HG03575 (cell line): Measurements from ENCODE around the gene FAM163B.

Experiments used
- ATAC-seq: cut with Tn5 transposase; IDR thresholded peaks from one replicate; pipeline ENCODE4 v1.9.1; 2021; ENCODE audit not compliant: unreplicated experiment, insufficient number of reproducible peaks, low FRiP score; ENCODE audit errors: extremely low read depth

Gene FAM163B

DNA sequence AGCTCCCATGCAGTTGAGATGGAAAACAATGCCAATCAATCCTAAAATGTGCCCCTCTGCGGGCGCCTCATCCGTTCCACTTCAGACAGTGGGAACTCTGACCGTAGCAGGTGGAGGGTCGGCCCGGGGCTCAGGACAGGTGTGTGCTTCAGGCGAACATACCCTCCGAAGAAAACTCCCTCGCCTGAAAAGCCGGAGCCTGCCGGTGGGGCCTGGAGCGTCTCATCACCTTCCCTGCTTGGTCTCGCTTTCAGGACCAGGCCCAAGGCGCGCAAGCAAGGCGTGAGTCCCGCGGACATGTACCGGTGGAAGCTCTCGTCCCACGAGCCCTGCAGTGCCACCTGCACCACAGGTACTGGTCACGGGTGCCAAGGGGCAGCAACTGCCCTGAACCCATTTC, 48.2 kb downstream of the FAM163B start:
- ATAC-seq, result no peak

DNA sequence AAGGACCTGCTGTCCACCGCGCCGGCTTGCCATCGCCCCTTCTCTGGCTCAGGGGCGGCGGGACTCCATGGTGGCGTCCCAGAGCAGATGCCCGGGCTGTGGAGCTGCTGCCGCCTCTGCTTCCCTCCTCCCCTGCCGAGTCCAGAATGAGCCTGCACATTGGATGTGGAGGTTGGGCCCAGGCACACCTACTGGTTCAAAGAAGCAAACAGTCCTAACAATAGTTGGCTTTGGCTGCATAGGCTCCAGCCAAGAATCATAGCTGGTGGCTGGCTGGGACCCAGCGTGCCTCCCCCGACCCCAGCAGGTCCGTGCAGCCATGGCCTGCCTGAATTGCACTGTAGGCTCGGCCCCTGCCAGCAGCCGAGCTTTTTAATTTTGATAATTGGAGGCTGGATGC, 48.9 kb downstream of the FAM163B start:
- ATAC-seq, result no peak

DNA sequence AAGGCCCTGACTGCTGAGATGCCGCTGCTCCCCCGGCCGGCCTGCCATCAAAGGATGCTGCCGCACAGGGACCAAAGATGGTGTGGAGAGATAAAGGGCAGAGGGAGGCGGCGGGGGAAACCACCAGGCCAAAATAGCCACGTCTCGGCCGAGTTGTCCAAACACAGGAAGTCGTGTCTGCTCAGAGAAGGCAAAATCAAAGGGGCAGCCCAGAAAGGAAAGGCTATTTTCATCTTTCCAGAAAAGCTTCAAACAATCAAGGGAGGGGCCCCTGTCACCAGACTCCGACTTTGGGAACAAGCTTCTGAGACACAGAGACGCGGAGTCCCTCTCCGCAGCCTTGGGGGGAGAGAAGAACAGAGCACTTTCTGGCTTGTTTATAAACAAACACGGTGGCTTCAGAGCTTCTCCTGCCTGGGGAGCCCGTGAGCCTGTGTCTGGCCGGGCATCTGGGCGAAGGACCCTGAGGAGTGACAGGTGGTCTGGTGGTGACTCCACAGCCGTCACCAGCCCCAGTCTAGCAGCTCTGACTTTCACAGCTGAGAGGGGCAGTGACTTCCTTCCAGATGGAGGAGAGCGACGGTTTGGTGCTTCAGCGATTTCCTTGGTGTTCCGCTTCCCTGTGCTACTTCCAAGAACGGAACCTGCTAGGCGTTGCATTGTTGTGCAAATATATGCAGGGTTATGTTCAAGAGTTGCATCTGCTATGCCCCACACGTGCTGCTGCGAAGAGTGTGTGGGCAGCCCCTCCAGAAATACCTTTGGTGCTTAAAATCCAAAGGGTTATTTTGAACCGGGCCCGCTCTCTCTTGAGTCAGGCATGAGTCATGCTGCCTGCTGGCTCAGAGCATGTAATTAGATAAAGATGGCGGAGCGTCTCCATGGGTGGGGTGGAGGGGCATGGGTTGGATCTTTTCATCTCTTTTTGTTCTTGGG, 50.7 kb downstream of the FAM163B start:
- ATAC-seq, result no peak

DNA sequence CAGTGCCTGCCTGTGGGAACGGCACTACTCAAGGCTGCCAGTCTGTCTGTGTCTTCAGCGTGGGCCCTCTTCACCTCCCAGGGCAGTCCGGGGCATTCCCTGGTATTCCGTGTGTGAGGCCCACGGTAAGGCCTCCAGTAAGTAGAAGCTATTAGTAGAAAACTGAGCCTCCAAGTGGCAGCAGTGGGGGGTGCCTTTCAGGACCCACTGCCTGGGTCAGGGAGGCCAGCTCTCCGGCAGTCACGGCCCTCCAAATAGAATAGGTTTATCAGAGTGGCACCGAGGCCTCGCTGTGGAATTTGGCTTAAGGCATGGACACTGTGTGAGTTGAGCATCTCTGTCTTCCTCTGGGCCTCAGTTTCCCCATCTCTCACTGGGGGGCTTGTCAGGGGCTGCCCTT, 51.6 kb downstream of the FAM163B start:
- no peak for ATAC-seq

DNA sequence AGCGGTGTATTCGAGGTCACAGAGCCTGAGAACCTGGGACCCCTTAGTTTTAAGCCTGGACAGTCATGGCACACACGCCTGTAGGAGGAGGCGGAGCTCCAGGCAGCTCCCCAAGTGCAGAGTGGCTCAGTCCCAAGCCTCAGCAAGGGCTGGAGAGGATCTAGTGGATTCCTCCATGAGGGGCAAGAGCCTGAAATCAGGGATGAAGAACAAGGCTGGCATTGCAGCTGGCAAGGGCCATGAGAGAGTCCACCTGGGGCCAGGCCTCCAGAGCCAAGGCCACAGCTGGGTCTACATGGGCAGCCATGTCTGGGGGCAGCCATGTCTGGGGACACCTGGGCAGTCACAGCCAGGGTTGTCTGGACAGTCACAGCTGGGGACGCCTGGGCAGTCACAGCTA, 52.8 kb downstream of the FAM163B start:
- ATAC-seq, result no peak

DNA sequence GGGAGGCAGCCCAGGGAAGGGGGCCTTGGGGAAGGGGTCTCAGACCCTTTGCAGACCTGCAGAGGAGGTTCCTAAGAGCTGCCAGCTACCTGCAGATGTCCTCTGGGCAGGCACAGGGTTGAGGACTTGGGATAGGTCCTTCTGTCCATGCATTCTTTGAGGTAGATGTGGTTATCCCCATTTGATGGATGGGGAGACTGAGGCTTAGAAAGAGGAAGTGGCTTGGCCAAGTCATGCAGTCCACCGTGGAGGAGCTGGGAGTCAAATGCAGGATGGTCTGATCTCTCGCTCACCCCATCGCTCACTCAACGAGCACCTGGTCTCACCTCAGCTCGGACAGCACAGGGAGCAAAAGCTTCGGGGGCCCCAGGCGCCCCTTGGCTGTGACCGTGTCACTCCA, 54.5 kb downstream of the FAM163B start:
- no peak for ATAC-seq

DNA sequence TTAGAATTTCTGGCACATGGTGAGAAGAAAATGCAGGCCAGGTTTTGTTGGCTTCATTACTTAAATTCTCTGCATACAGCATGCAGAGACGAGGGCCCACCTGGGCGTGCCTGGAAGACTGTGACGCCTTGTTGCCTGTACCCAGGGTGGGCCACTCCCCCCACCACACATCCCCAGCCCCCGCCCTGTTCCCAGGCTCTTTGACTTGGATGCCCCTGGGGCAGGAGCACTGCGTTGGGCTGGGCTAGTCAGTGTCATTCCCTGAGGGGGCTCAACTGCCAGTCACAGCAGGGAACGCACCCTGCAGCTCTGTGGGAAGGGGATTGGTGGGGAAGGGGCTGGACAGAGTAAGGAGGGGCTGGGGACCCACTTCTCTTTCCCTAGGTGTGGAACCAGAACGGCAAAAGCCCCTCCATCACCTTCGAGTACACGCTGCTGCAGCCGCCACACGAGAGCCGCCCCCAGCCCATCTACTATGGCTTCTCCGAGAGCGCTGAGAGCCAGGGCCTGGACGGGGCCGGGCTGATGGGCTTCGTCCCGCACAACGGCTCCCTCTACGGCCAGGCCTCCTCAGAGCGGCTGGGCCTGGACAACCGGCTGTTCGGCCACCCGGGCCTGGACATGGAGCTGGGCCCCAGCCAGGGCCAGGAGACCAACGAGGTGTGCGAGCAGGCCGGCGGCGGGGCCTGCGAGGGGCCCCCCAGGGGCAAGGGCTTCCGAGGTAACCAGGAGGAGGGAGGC, 55.0 kb downstream of the FAM163B start:
- no peak for ATAC-seq

DNA sequence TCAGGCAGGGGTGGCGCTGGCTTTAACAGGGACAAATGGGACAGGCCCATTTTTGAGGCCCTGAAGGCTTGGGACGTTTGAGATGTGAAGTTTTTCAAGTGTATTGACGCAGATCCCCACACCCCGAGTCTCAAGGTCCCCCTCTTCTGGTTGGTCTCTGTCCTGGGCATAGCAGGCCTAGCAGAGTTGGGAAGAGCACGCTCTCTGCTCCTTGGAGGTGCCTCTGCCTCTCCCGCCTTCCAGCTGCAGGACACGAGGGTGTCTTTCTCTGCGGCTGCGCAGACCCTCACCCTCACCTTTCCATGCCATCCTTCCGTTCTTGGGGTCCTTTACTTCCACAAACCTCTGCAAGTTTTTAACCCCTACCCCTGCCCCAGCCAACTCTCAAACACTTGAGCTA, 56.1 kb downstream of the FAM163B start:
- ATAC-seq, result no peak

DNA sequence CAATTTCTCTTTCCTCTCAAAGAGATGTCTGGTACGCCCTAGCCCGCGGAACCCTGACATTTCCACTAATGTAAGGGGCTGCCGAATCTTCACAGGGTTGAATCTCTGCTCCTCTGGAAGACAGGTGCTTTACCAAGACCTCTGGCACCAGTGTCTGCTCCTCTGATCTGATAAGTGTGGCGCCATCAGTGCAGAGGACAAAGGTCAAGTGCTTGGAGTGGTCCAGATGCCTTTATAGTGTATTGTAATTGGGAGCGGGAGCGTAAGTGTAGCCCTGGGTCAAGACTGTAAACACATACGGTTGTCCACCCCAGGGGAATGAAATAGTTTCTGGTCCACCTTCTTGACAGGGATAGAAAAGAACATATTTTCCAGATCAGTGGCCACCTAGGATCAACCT, 57.0 kb downstream of the FAM163B start:
- no peak for ATAC-seq

DNA sequence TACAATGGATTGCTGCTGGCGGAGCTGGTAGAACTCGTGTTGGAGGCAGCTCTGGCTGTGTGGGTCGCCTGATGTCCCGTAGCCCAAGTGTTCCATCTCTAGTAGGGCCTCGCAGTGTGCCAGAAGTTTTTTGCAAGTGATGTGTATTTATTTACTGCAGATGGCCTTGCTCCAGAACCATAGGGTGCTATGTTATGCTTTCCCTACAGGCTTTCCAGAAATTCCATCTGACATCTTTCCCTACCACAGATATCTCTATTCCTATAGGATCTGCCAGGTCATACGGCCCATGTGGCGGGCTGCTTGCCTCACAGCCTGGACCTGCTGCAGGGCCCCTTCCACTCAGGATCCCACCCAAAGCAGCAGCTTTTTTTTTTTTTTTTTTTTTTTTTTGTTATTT, 57.7 kb downstream of the FAM163B start:
- no peak for ATAC-seq

DNA sequence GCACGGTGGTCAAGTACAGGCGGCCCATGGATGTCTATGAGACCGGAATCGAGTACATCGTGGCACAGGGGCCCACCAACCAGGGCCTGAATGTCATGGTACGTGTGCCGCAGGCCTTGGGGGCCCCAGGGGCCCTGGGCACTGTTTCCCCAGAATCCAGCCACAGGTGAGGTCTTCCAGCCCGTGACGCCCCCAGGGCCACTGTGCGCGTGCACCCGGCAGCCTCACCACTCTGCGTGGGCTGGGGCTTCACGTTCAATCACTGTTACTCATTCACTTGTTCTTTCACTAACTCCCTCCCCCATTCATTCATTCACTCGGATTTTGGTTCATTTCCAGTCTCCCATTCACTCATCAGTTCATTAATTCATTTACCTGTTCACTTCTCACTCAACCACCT, 62.1 kb downstream of the FAM163B start:
- ATAC-seq, result no peak

DNA sequence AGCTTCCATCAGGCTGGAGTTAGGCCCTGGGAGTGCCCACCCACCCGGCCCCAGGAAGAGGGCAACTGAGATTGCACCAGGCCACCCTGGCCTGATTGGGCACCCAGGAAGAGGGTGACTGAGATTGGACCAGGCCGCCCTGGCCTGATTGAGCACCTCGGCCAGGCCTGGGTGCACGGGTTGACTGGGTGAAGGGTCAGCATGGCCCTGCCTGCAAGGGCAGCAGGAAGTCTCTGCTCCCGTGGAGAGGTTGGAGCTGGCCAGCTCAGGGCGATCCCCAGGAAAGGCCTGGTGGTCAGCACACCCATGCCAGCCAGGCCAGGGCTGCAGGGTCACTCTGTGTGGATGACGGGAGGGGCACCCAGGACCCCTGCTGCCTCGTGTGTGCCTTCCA, 62.9 kb downstream of the FAM163B start:
- no peak for ATAC-seq

DNA sequence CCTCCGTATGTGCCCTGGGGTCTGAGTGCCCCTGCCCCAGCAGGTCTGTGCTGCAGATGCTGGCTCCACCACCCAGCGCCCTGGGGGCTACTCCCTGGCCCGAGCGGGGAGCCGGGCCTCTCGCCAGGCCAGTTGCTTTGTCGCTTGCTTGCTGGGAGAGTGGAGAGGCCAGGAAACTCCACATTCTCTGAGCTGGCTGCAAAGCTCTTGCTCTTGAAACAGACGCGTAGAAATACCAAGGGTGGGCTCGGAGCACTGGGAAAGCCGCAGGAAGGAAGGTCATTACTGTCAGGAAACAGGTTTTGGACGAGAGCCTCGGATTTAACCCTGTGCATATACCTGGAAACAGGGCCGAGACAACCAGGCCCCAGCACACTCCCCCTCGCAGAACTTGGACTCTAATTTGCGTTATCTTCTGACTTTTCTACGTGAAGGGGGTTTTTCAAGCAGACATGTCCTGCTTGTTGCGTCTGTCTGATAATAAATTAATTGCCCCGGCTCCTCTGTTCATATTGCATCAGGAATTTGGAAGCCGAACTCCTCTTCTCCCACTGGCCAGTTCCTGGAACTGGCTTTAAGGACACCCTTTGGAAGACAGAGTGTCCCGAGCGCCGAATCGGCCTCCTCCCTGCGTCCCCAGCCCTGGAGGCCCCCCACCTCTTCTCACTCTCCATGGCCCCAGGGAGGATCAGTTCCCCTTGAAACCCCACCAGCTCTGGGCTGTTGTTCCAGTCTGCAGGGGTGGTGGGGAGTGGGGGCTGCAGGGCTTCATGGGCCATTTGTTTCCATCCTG, 63.5 kb downstream of the FAM163B start:
- ATAC-seq, result no peak

DNA sequence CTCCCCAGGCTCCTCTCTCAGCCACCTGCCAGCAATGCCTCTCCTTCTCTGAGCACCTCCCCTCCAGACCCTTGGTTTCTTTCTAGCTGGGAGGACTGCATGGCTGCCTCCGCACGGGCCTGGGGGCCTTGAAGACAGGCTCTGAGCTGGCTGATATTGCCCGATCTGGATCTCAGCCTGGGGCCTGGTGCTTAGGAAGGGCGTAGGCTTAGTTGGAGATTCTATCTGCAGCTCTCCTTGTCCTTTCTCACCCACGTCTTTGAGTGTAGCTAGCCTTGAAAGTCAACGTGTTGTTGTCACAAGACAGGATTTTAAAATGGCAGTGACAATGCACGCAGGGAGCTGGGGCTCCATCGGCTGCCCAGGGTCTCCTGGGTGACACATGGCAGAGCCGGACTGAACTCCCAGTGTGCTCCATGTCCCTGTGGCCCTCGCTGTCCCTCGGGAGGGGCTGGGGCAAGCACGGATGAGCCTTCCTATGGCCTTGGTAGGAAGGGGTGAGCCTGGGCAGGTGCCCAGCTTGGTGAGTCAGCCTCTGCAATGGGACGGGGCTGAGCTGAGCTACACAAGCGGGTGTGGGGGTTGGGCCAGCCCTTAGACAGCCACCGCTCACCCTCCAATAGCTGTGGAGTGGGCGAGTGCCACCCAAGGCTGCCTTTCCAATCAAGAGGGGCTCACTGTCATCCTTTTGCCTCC, 65.3 kb downstream of the FAM163B start:
- no peak for ATAC-seq

DNA sequence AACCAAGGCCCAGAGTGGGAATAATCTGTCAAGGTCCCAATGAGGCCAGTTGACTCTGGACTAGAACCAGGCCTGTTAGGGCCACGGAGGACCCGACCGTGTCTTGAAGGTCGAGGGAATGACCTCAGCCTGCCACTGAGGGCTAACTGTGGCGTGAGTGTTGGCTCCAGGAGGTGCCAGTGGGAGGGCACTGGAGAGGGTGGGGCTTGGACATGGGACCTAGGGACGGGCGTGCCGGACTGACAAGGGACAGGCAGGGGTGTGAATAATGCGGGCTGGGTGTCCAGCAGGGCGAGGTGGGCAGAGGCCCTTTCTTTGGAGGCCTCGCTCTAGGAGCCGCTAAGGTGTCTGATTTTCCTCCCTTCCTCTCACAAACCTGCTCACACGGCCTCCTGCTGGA, 67.2 kb downstream of the FAM163B start:
- no peak for ATAC-seq

DNA sequence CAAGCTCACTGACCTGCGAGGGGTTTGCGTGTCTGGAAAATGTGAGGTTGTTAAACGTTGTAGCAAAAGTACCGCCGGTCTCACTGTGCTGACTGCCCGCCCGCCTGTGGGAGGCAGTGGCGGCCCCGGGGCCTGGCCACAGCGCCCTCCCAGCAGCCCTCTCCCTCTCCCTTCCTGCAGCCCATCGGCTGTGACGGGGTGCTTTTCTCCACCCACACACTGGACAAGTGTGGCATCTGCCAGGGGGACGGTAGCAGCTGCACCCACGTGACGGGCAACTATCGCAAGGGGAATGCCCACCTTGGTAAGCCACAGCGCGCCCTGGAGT, 68.5 kb downstream of the FAM163B start:
- ATAC-seq, result no peak

DNA sequence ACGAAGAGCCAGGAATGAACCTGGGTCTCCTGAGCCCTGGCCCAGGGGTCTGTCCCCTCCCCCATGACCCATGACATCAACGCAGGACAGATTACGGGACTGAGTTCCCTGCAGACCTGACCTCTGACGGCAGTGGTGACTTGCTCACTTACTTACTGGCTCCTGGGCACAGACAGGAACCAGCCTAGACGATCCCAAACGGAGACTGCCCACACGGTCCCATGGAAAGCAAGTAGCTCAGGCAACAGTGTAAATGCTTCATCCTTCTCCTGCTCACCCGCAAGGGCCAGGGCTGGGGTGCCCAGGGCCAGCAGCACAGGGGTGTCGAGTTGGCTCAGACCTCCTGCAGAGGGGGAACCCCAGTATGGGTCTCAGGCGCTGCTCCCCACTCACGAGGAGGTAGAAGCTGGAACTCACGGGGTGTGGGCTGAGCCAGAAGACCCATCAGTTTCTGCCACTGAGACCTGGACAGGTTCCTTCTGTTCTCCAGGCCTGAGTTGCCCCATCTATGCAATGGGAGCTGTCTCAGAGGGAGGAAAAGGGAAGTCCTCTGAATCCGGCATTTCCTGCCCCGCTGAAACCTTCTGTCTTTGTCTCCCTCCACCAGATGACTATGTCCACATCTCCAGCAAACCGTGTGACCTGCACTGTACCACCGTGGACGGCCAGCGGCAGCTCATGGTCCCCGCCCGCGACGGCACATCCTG, 69.0 kb downstream of the FAM163B start:
- no peak for ATAC-seq
